Measurements from ENCODE around the gene ADAM20. TPM values are rescaled to one million over a fixed set of nuclear protein-coding genes. Genes with fewer than 3 reads are reported as not detected.

Gene ADAM20
- total and polyA plus RNA-seq, 7 experiments from 2014 or later = 0.45 to 2.9 (median 0.83) TPM; not detected in 2

GRCh38 chr14:70473825-70474224 lies 61.0 kb downstream of the ADAM20 start:
- peaks cover 0 to 18% (median 4%) of the 10 kb centered on the region in 11 donors for H3K9me3 Mint-ChIP-seq

More at GRCh38 chr14:70473825-70474224, 61.0 kb downstream of the ADAM20 start:
- no peak overlapping the region for H3K4me3 ChIP-seq (ENCODE audit: low read length)
- no peaks in the 10 kb centered on the region for H3K4me1 Mint-ChIP-seq
- DNase-seq (no peak), ATAC-seq (no peak)
- H3K36me3 Mint-ChIP-seq = peaks cover 0 to 62% (median 50%) of the 10 kb centered on the region in 5 donors
- H3K9me3 ChIP-seq (ENCODE audit: control insufficient read depth in 2 of 3, low read length in 3 of 3) = no peaks in the 10 kb centered on the region
- ChIA-PET POLR2A (no interaction called here), CTCF (interaction anchor here (0.5 kb wide), 1 partner anchor 17 kb away, joined by 3 read pairs; no protein-coding TSS in a partner anchor)
- H3K27ac Mint-ChIP-seq = no peak overlapping the region
- H3K27me3 Mint-ChIP-seq = no peaks in the 10 kb centered on the region
- peaks cover 0 to 4% (median 0%) of the 10 kb centered on the region in 3 experiments for H3K36me3 ChIP-seq (ENCODE audit: control insufficient read depth in 2 of 3, insufficient read depth in 3 of 3, low read length in 3 of 3)
- no peaks in the 10 kb centered on the region for H3K4me1 ChIP-seq (ENCODE audit: control insufficient read depth in 2 of 2, insufficient read depth in 2 of 2, low read length in 2 of 2)
- no peak overlapping the region for H3K27ac ChIP-seq (ENCODE audit: low read depth, low read length)
- H3K4me3 Mint-ChIP-seq = no peak overlapping the region
- intact Hi-C loops (cut with micrococcal nuclease) = no loop called here
- no peaks in the 10 kb centered on the region for H3K27me3 ChIP-seq (ENCODE audit: control insufficient read depth in 2 of 2, insufficient read depth in 2 of 2, low read length in 2 of 2)

Other genes with a start within 250 kb of the ADAM20 start
- 10 to 100 TPM; 11.8 to 57.0 (median 19.5) TPM for gene COX16, start 175.3 kb downstream of the ADAM20 start, total RNA-seq
- 10 to 100 TPM; 25.2 to 52.1 TPM for gene COX16, start 175.3 kb downstream of the ADAM20 start, polyA plus RNA-seq
- gene SYNJ2BP, start 117.9 kb downstream of the ADAM20 start, total RNA-seq = 10 to 100 TPM in 4 of 5 experiments, 1 to 10 TPM in 1; 8.3 to 22.9 (median 14.4) TPM
- gene SYNJ2BP, start 117.9 kb downstream of the ADAM20 start, polyA plus RNA-seq = 10 to 100 TPM; 16.3 to 18.5 TPM
- under 1 TPM in 1 of 5 experiments, not detected in 4; 0.16 TPM for gene ADAM21, start 82.8 kb downstream of the ADAM20 start, total RNA-seq
- under 1 TPM; 0.14 to 0.29 TPM for gene ADAM21, start 82.8 kb downstream of the ADAM20 start, polyA plus RNA-seq
- 10 to 100 TPM; 53.4 to 97.0 (median 67.1) TPM for gene MED6, start 65.7 kb upstream of the ADAM20 start, total RNA-seq
- gene MED6, start 65.7 kb upstream of the ADAM20 start, polyA plus RNA-seq = 10 to 100 TPM; 40.3 to 40.6 TPM
- 10 to 100 TPM; 10.1 to 35.5 (median 14.0) TPM for gene TTC9, start 106.9 kb upstream of the ADAM20 start, total RNA-seq
- gene TTC9, start 106.9 kb upstream of the ADAM20 start, polyA plus RNA-seq = 10 to 100 TPM; 11.6 to 17.9 TPM